HG02571 (cell line): ENCODE results near the gene SORL1.

ENCODE experiments used
- ATAC-seq: cut with Tn5 transposase; IDR thresholded peaks from one replicate; pipeline ENCODE4 v1.9.1; 2021; ENCODE audit warnings: mild to moderate bottlenecking, moderate library complexity; ENCODE audit not compliant: unreplicated experiment

The SORL1 gene

GRCh38 chr11:121650351-121651256 is 198.5 kb downstream of the SORL1 start:
- no peak for ATAC-seq

- no peak for ATAC-seq
Observed at GRCh38 chr11:121651257-121651605, 199.1 kb downstream of the SORL1 start.

- ATAC-seq, result no peak
Observed at GRCh38 chr11:121652971-121653370, 200.9 kb downstream of the SORL1 start.

- no peak for ATAC-seq
Observed at GRCh38 chr11:121654259-121654842, 202.2 kb downstream of the SORL1 start.

- no peak for ATAC-seq
Observed at GRCh38 chr11:121654843-121655536, 202.9 kb downstream of the SORL1 start.

- ATAC-seq, result peak; percentile 81
Observed at GRCh38 chr11:121655537-121656327, 203.6 kb downstream of the SORL1 start.

- no peak for ATAC-seq
Observed at GRCh38 chr11:121656328-121657090, 204.4 kb downstream of the SORL1 start.

GRCh38 chr11:121657146-121657545 is 205.0 kb downstream of the SORL1 start:
- no peak for ATAC-seq

GRCh38 chr11:121659811-121660210 is 207.7 kb downstream of the SORL1 start:
- no peak for ATAC-seq

- no peak for ATAC-seq
Observed at GRCh38 chr11:121661880-121662486, 209.9 kb downstream of the SORL1 start.

GRCh38 chr11:121664144-121664543 is 212.0 kb downstream of the SORL1 start:
- ATAC-seq, result no peak

- no peak for ATAC-seq
Observed at GRCh38 chr11:121665206-121665838, 213.2 kb downstream of the SORL1 start.

GRCh38 chr11:121667836-121668235 is 215.7 kb downstream of the SORL1 start:
- no peak for ATAC-seq

- no peak for ATAC-seq
Observed at GRCh38 chr11:121669422-121669821, 217.3 kb downstream of the SORL1 start.

- no peak for ATAC-seq
Observed at GRCh38 chr11:121670266-121670665, 218.2 kb downstream of the SORL1 start.

GRCh38 chr11:121670805-121671282 is 218.7 kb downstream of the SORL1 start:
- ATAC-seq, result no peak

GRCh38 chr11:121671283-121672168 is 219.4 kb downstream of the SORL1 start:
- ATAC-seq, result no peak
